Measurements from ENCODE around the gene DNER.

DNA sequence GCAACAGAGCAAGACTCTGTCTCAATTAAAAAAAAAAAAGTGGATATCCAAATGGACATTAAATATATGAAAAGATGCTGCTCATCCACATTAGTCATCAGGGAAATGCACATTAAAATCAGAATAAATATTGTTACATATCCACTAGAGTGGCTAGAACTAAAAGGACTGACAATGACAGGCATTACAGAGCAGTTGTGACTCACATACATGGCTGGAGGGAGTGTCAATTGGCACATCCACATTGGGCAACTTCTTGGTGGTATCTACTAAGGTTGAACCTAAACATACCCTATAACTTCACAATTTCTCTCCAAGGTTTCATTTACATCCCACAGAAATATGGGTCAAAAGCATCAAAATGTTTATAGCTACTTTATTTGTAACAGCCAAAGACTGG, 14.0 kb upstream of the DNER start:
- TF ChIP-seq POLR2A (IDR thresholded peaks at IDR 0.05; ENCODE audit: low read depth, low read length) (no peak), POLR2AphosphoS5 (IDR thresholded peaks at IDR 0.05; ENCODE audit: insufficient read depth, low read depth, low read length) (no peak)
